Mesothelial cell of epicardium (in vitro differentiated cells): ENCODE results near the gene SRF. TPM values are rescaled to one million over a fixed set of nuclear protein-coding genes. Genes with fewer than 3 reads are reported as not detected.

Experiments used
- DNase-seq, 2 experiments: peaks; one replicate each; pipeline ENCODE4 v3.0.0; 2021; ENCODE audit warnings: low spot score in 2 of 2; ENCODE audit not compliant: unreplicated experiment in 2 of 2
- H3K27ac Mint-ChIP-seq: 2 replicates; pipeline ENCODE4 v1.8.0; 2021; ENCODE audit warnings: mixed read lengths
- H3K27me3 Mint-ChIP-seq: 2 replicates; pipeline ENCODE4 v1.8.0; 2021; ENCODE audit warnings: low read depth, mixed read lengths
- H3K36me3 Mint-ChIP-seq: 2 replicates; pipeline ENCODE4 v1.8.0; 2021; ENCODE audit warnings: mixed read lengths
- H3K4me1 Mint-ChIP-seq: 2 replicates; pipeline ENCODE4 v1.8.0; 2021; ENCODE audit warnings: mixed read lengths
- H3K4me3 Mint-ChIP-seq: 2 replicates; pipeline ENCODE4 v1.8.0; 2021; ENCODE audit warnings: mild to moderate bottlenecking, moderate library complexity, mixed read lengths
- H3K9me3 Mint-ChIP-seq: 2 replicates; pipeline ENCODE4 v1.8.0; 2021; ENCODE audit warnings: mixed read lengths
- total RNA-seq: library from RNA; stranded (reverse); gene quantifications from 3 replicates; pipeline ENCODE4 v1.2.1, GENCODE V29; 2021
- TF ChIP-seq, protein P1 (sequence below): fragments of 200-600 bp; sonication (generic); IDR thresholded peaks from one replicate; pipeline ENCODE4 v1.5.0; 2021; ENCODE audit warnings: antibody characterized with exemption; ENCODE audit not compliant: unreplicated experiment

SRF gene
- total RNA-seq, 1 donor from 2014 or later: 52.0 TPM

DNA sequence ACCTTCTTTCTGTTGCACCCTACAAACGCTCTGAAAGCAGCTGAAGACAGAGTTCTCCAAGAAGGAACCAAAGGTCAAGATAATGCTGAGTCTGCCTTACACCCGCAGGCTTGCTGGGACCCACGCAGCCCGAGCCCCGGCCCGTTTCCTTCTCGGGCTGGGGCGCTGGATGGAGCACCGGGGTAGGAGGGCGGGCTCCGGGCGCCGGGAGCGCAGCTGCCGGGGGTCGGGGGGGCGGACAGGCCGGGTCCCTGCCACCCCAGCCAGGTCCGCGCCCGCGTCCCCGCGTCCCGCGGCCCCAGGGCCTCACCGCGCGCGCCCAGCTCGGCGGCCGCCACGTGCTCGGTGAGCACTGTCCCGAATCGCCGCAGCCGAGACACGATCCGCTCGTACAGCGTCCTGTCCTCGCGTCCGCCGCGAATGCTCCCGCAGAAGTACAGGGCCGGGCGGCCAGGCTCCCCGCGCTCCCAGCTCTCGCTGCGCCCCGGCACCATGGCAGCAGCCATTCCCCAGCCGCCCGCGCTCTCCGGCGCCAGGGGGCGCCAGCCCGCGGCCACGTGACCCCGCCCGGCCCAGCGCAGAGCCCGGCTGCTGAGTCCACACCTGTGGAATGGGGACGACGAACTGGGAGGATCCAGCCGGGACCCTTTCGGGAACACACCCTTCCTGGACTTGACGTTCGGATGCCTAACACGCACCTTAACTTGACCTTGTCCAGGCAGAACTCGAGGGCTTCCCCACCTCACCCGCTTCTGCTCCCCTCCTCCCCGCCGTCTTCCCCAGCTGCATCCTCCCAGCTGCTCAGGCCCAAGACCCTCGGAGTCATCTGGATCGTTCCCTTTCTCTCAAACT, 58.1 kb downstream of the SRF start, which contains the start of gene DNPH1:
DNPH1 (minus strand) TSS at position 531 of the 852 bp plus-strand sequence; CDS start at position 506, 25 bp downstream.
- Mint-ChIP-seq H3K36me3 (peaks cover 13% of the 10 kb centered on the region), H3K4me1 (peaks cover 7% of the 10 kb centered on the region), H3K27me3 (peaks cover 16% of the 10 kb centered on the region), H3K4me3 (peak within 1 kb of the TSS; percentile 76), H3K27ac (peak within 1 kb of the TSS; percentile 59), H3K9me3 (no peaks in the 10 kb centered on the region)
- DNase-seq: peak; percentile 69 to 87
- TF ChIP-seq, protein P1, sequence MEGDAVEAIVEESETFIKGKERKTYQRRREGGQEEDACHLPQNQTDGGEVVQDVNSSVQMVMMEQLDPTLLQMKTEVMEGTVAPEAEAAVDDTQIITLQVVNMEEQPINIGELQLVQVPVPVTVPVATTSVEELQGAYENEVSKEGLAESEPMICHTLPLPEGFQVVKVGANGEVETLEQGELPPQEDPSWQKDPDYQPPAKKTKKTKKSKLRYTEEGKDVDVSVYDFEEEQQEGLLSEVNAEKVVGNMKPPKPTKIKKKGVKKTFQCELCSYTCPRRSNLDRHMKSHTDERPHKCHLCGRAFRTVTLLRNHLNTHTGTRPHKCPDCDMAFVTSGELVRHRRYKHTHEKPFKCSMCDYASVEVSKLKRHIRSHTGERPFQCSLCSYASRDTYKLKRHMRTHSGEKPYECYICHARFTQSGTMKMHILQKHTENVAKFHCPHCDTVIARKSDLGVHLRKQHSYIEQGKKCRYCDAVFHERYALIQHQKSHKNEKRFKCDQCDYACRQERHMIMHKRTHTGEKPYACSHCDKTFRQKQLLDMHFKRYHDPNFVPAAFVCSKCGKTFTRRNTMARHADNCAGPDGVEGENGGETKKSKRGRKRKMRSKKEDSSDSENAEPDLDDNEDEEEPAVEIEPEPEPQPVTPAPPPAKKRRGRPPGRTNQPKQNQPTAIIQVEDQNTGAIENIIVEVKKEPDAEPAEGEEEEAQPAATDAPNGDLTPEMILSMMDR: peak; percentile 89

GRCh38 chr6:43229803-43230620, 58.9 kb downstream of the SRF start:
- H3K4me3 Mint-ChIP-seq: peak overlapping the region; percentile 72
- H3K4me1 Mint-ChIP-seq: peaks cover 7% of the 10 kb centered on the region
- no peaks in the 10 kb centered on the region for H3K9me3 Mint-ChIP-seq
- TF ChIP-seq, protein P1: no peak
- peaks cover 17% of the 10 kb centered on the region for H3K27me3 Mint-ChIP-seq
- H3K27ac Mint-ChIP-seq: peak overlapping the region; percentile 59
- no peak for DNase-seq
- H3K36me3 Mint-ChIP-seq: peaks cover 10% of the 10 kb centered on the region

GRCh38 chr6:43231053-43231452, 60.0 kb downstream of the SRF start:
- Mint-ChIP-seq H3K4me3 (no peak overlapping the region), H3K9me3 (no peaks in the 10 kb centered on the region), H3K27ac (no peak overlapping the region), H3K36me3 (peaks cover 5% of the 10 kb centered on the region), H3K4me1 (peaks cover 7% of the 10 kb centered on the region), H3K27me3 (peaks cover 20% of the 10 kb centered on the region)
- no peak for DNase-seq
- TF ChIP-seq, protein P1: no peak

Other genes with a start within 250 kb of the SRF start
- 61.0 to 64.4 TPM (median 61.6 TPM) in 3 replicates for gene CNPY3, start 241.8 kb upstream of the SRF start, total RNA-seq
- gene GNMT, start 210.5 kb upstream of the SRF start, total RNA-seq: 1.2 to 1.7 TPM (median 1.4 TPM) in 3 replicates
- 31.2 to 32.9 TPM (median 32.3 TPM) in 3 replicates for gene PEX6, start 192.1 kb upstream of the SRF start, total RNA-seq
- gene PPP2R5D, start 186.7 kb upstream of the SRF start, total RNA-seq: 45.1 to 46.3 TPM (median 46.2 TPM) in 3 replicates
- 56.3 to 64.2 TPM (median 60.1 TPM) in 3 replicates for gene MEA1, start 157.3 kb upstream of the SRF start, total RNA-seq
- gene KLHDC3, start 157.0 kb upstream of the SRF start, total RNA-seq: 88.3 to 97.3 TPM (median 95.1 TPM) in 3 replicates
- gene RRP36, start 149.6 kb upstream of the SRF start, total RNA-seq: 44.2 to 45.9 TPM (median 45.1 TPM) in 3 replicates
- 88.0 to 90.9 TPM (median 90.6 TPM) in 3 replicates for gene CUL7, start 117.4 kb upstream of the SRF start, total RNA-seq
- gene MRPL2, start 111.8 kb upstream of the SRF start, total RNA-seq: 50.5 to 55.5 TPM (median 54.9 TPM) in 3 replicates
- gene KLC4, start 111.6 kb upstream of the SRF start, total RNA-seq: 61.9 to 69.2 TPM (median 69.0 TPM) in 3 replicates
- gene PTK7, start 95.0 kb upstream of the SRF start, total RNA-seq: 303 to 313 TPM (median 308 TPM) in 3 replicates
- gene CUL9, start 10.9 kb downstream of the SRF start, total RNA-seq: 65.5 to 72.1 TPM (median 71.6 TPM) in 3 replicates
- gene DNPH1, start 58.2 kb downstream of the SRF start, total RNA-seq: 49.0 to 52.3 TPM (median 49.4 TPM) in 3 replicates
- 0.29 to 0.34 TPM (median 0.29 TPM) in 3 replicates for gene TTBK1, start 72.2 kb downstream of the SRF start, total RNA-seq
- gene SLC22A7, start 127.0 kb downstream of the SRF start, total RNA-seq: not detected in 3 replicates
- gene CRIP3, start 137.6 kb downstream of the SRF start, total RNA-seq: 2.2 to 3.4 TPM (median 2.9 TPM) in 3 replicates
- gene ZNF318, start 198.4 kb downstream of the SRF start, total RNA-seq: 26.9 to 29.0 TPM (median 28.1 TPM) in 3 replicates